ENCODE results near the gene DTNA.

The DTNA gene

GRCh38 chr18:34773961-34774766 lies 64.1 kb downstream of the DTNA start:
- no peak for DNase-seq

- no peak for DNase-seq
Observed at GRCh38 chr18:34775461-34775860, 65.4 kb downstream of the DTNA start.

GRCh38 chr18:34779112-34779511 lies 69.0 kb downstream of the DTNA start:
- DNase-seq, result no peak

GRCh38 chr18:34780856-34781255 lies 70.8 kb downstream of the DTNA start:
- DNase-seq, result no peak

- DNase-seq, result no peak
Observed at GRCh38 chr18:34783501-34783900, 73.4 kb downstream of the DTNA start.

- DNase-seq, result no peak
Observed at GRCh38 chr18:34786162-34786741, 76.2 kb downstream of the DTNA start.

- DNase-seq, result no peak
Observed at GRCh38 chr18:34787931-34788532, 77.9 kb downstream of the DTNA start.

- DNase-seq, result no peak
Observed at GRCh38 chr18:34789768-34790344, 79.8 kb downstream of the DTNA start.

- no peak for DNase-seq
Observed at GRCh38 chr18:34794348-34794747, 84.2 kb downstream of the DTNA start.

GRCh38 chr18:34795070-34795732 lies 85.1 kb downstream of the DTNA start:
- DNase-seq, result no peak

DNA sequence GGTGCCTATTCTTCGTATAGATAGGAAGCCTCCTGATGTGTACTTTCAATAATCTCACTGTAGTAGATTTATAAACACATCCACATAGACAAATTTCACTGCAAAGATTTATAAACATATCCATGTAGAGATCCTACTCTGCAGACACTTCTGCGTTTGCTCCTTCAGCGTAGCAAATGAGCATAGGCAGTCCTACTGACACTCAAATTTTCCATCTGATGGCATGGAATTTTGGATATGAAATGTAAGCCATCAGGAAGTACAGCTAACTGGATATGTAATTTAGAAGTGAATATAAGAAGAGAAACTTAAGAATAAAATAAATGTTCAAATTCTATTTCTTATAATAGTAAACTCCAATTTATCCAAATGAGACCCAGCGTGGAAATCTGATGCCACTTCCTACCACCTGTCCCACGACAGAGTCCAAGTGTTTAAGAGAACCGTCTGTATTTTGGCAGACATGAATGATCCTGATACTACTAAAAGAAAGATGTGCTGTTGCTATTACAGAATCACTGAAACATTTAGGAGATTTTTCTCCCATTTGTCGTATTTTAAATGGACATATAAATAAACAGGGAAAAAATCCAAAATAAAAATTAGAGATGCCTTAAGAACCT lies 86.0 kb downstream of the DTNA start:
- no peak for DNase-seq

DNA sequence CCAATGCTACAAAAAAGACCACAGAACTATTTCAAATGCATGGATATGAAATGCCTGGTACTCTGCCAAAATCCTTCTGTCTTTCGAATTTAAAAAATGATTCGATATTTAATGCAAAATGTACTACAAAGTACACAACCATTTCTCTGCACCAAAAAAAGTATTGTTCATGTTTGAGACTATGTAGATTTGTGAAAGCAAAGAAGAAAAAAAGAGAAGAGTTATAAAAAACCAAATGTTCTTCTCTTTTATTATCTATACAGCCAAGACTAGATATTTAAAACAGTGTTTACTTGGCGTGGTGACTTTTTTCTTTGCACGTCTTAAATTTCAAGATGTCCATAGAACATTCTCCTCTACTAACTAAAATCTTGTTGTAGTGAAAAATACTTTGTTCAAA lies 89.2 kb downstream of the DTNA start:
- no peak for DNase-seq

DNA sequence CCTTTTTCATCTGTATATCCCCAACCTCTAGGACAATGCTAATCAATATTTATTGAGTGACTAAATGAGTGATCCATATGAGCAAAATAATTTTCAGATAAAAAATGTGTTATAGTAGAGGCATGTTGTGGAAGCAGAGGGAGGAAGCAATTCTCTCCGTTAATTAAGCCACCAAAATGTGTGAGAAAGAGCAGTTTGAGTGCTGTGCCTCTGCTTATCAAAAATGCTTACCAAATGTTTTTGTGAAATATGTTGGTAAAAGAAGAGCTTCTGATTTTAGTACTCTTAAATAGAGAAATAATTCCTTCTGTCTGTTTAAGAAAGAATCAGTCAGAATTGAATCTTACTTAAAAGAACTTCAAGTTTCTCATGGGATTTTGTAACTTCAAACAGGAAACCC lies 90.3 kb downstream of the DTNA start:
- no peak for DNase-seq

- no peak for DNase-seq
Observed at GRCh38 chr18:34801774-34802173, 91.7 kb downstream of the DTNA start.

DNA sequence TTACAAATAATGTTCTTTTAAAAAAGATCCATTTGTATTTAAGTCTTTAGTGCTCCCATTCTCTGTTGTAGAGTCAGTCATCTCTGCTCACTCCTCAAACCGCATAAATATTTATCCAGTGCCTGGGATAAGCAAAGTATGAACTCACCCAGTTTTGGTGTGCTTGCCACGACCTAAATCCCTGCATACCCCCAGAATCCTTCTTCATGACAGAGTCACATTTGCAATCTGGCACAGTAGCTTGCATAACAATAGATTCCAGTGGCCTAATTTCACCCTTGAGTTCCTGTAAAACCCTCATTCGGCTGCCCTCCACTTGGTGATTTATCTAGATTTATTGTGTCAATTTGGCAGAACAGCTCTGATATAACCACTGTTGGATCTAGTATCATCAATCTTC lies 92.9 kb downstream of the DTNA start:
- DNase-seq, result no peak

GRCh38 chr18:34803877-34804400 lies 93.8 kb downstream of the DTNA start:
- DNase-seq, result no peak

GRCh38 chr18:34805103-34805877 lies 95.2 kb downstream of the DTNA start:
- DNase-seq, result no peak

DNA sequence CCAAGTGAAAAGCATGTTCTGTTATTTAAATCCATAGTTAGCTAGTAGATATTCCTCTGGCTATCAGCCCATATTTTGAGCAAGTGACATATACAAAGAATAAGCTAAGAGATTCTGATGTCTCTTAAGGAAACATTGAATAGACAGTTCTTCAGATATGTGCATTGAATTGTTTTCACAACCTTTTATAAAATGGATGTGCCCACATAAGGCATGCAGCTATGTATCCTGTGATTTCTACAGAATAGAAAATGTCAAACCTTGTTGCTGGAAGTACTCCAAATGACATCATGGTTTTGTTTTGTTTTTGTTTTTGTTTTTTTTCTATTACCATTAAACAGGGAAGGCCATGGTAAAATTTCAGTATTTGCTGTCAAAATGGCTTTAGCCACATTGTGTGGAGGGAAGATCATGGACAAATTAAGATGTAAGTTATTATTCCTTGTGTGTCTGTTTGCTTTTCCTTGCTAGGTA lies 95.8 kb downstream of the DTNA start:
- DNase-seq, result no peak

DNA sequence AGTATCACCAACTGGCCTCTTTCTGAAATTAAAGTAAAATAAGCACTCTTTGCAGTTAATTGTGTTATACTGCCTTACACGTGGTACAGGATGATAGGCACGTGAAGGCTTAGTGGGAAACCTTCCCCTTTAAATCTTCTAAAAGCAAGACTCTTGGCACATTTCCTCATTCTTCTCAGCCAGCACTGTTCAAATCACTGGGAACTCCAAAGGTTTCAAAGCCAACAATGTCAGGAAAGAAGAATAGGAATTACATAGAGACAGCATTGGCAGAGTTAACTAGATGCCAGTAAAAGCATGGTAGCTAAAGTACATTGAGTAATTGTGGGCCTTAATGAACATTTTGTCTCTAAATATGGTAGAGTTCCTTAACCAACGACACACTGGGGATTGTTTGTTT lies 96.4 kb downstream of the DTNA start:
- DNase-seq, result no peak

DNA sequence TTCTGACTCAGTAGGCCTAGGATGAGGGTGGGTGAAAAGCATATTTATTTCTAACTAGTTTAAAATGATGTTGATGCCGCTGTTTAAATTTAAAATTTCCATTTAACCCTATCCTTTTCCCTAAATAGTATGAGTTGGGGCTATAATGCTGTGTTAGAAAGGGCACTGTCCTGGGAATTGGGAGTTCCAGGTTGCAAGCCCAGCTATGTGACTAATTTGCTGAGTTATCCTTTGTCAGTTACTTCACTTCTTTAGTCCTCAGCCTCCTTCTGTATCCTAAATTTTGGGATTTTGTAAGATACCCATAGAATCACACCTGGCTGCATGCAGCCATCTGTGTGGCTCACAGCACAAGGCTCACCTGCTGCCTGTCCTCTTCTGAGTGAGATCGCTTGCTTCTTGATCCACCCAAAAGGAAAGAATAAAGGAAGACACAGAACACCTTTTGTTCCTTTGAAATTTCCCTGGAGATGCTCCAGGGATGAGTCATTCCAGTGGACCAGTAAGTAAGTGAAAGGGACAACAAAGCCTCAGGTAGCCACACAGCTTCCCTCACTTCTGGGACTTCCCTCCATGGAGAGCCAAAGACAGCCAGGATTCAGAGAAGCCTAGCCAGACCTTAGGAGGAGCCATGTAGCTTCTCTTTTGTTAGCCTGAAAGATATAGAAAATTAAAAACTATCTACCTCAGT lies 97.2 kb downstream of the DTNA start:
- no peak for DNase-seq

GRCh38 chr18:34808389-34808788 lies 98.3 kb downstream of the DTNA start:
- DNase-seq, result no peak

All from cortex of kidney (tissue), 1 donor.